Body of pancreas (tissue), 4 donors: Measurements from ENCODE around the gene SLC24A3.

Source experiments
- POLR2A ChIP-seq, 3 donors: fragments of 450-650 bp; IDR thresholded peaks; one replicate each; pipeline ENCODE4 v1.6.1; 2016; ENCODE audit warnings: antibody characterized with exemption in 3 of 3, mild to moderate bottlenecking in 2 of 3
- TF ChIP-seq, protein P1 (sequence below), 7 experiments: fragments of 450-650 bp in 4 of 7; fragments of 200-600 bp in 3 of 7; sonication (generic) in 3 of 7; IDR thresholded peaks; one replicate each; pipeline ENCODE4 v1.5.1; 2016 to 2019; ENCODE audit warnings: antibody characterized with exemption in 7 of 7

- TF ChIP-seq, protein P1, sequence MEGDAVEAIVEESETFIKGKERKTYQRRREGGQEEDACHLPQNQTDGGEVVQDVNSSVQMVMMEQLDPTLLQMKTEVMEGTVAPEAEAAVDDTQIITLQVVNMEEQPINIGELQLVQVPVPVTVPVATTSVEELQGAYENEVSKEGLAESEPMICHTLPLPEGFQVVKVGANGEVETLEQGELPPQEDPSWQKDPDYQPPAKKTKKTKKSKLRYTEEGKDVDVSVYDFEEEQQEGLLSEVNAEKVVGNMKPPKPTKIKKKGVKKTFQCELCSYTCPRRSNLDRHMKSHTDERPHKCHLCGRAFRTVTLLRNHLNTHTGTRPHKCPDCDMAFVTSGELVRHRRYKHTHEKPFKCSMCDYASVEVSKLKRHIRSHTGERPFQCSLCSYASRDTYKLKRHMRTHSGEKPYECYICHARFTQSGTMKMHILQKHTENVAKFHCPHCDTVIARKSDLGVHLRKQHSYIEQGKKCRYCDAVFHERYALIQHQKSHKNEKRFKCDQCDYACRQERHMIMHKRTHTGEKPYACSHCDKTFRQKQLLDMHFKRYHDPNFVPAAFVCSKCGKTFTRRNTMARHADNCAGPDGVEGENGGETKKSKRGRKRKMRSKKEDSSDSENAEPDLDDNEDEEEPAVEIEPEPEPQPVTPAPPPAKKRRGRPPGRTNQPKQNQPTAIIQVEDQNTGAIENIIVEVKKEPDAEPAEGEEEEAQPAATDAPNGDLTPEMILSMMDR (IDR thresholded peaks at IDR 0.05), result no peak
- no peak for TF ChIP-seq POLR2A (IDR thresholded peaks at IDR 0.05)
Measured at GRCh38 chr20:19397226-19397625, 184.8 kb downstream of the SLC24A3 start.
